ENCODE data around the gene DGKQ. TPM values are rescaled to one million over a fixed set of nuclear protein-coding genes. Genes with fewer than 3 reads are reported as not detected.

The DGKQ gene
- total RNA-seq, 1 experiment from 2014 or later = 11.5 TPM

GRCh38 chr4:965766-966134 is 7.6 kb downstream of the DGKQ start:
- CTCF ChIA-PET = no interaction called here
- TF ChIP-seq CTCF (conservative IDR thresholded peaks at IDR 0.05) = no peak

GRCh38 chr4:965048-965765 is 8.2 kb downstream of the DGKQ start:
- Histone ChIP-seq H3K4me1 (replicated peaks; ENCODE audit: insufficient read depth) (no peaks in the 10 kb centered on the region), H3K4me2 (no peak overlapping the region), H3K36me3 (ENCODE audit: low read depth) (no peaks in the 10 kb centered on the region), H3K27ac (no peak overlapping the region), H3F3A (ENCODE audit: insufficient read depth, low read depth) (no peaks in the 10 kb centered on the region), H3K79me2 (ENCODE audit: low read depth) (no peaks in the 10 kb centered on the region), H3K9me3 (ENCODE audit: insufficient read depth, low read depth) (no peaks in the 10 kb centered on the region), H2AFZ (no peak overlapping the region), H3K9me2 (ENCODE audit: insufficient read depth) (no peaks in the 10 kb centered on the region), H3K27me3 (ENCODE audit: insufficient read depth, low read depth) (no peaks in the 10 kb centered on the region), H3K4me3 (no peak overlapping the region), H4K20me1 (ENCODE audit: insufficient read depth) (no peaks in the 10 kb centered on the region)
- no peak for DNase-seq
- no TSS peak for BruUV-seq (replicated peaks)
- ChIA-PET POLR2A (ENCODE audit: unreplicated experiment) (no interaction called here), CTCF (no interaction called here)
- intact Hi-C loops (cut with micrococcal nuclease; ENCODE audit: unreplicated experiment) = no loop called here
- TF ChIP-seq CTCF (conservative IDR thresholded peaks at IDR 0.05) (no peak), EZH2 (IDR thresholded peaks at IDR 0.05; ENCODE audit: low read depth) (no peak)

More at GRCh38 chr4:965766-966134, 7.6 kb downstream of the DGKQ start:
- Histone ChIP-seq H3K36me3 (ENCODE audit: low read depth) (no peaks in the 10 kb centered on the region), H3K4me3 (no peak overlapping the region), H3K27ac (no peak overlapping the region), H3F3A (ENCODE audit: insufficient read depth, low read depth) (peaks cover 3% of the 10 kb centered on the region; the same call in 1 of the 2 replicates), H2AFZ (no peak overlapping the region), H4K20me1 (ENCODE audit: insufficient read depth) (peaks cover 5% of the 10 kb centered on the region; the same call in 1 of the 2 replicates), H3K9me2 (ENCODE audit: insufficient read depth) (no peaks in the 10 kb centered on the region), H3K79me2 (ENCODE audit: low read depth) (no peaks in the 10 kb centered on the region), H3K9me3 (ENCODE audit: insufficient read depth, low read depth) (no peaks in the 10 kb centered on the region), H3K4me2 (no peak overlapping the region), H3K27me3 (ENCODE audit: insufficient read depth, low read depth) (no peaks in the 10 kb centered on the region), H3K4me1 (replicated peaks; ENCODE audit: insufficient read depth) (no peaks in the 10 kb centered on the region)
- POLR2A ChIA-PET (ENCODE audit: unreplicated experiment) = no interaction called here
- BruUV-seq (replicated peaks) = no TSS peak
- intact Hi-C loops (cut with micrococcal nuclease; ENCODE audit: unreplicated experiment) = no loop called here
- no peak for DNase-seq

- ChIA-PET CTCF (no interaction called here), POLR2A (ENCODE audit: unreplicated experiment) (no interaction called here)
- no peaks in the 10 kb centered on the region for H3F3A ChIP-seq (ENCODE audit: insufficient read depth, low read depth)
- DNase-seq = no peak
- H3K4me1 ChIP-seq (replicated peaks; ENCODE audit: insufficient read depth) = no peaks in the 10 kb centered on the region
- H3K4me2 ChIP-seq = no peak overlapping the region
- H3K79me2 ChIP-seq (ENCODE audit: low read depth) = no peaks in the 10 kb centered on the region
- no peak for TF ChIP-seq EZH2 (IDR thresholded peaks at IDR 0.05; ENCODE audit: low read depth)
- no peak overlapping the region for H3K27ac ChIP-seq
- no peaks in the 10 kb centered on the region for H3K9me3 ChIP-seq (ENCODE audit: insufficient read depth, low read depth)
- BruUV-seq (replicated peaks) = no TSS peak
- H3K27me3 ChIP-seq (ENCODE audit: insufficient read depth, low read depth) = no peaks in the 10 kb centered on the region
- intact Hi-C loops (cut with micrococcal nuclease; ENCODE audit: unreplicated experiment) = no loop called here
- no peak overlapping the region for H2AFZ ChIP-seq
- no peaks in the 10 kb centered on the region for H3K36me3 ChIP-seq (ENCODE audit: low read depth)
- no peaks in the 10 kb centered on the region for H3K9me2 ChIP-seq (ENCODE audit: insufficient read depth)
- H3K4me3 ChIP-seq = no peak overlapping the region
- no peaks in the 10 kb centered on the region for H4K20me1 ChIP-seq (ENCODE audit: insufficient read depth)
Measured at GRCh38 chr4:964346-965025, 8.9 kb downstream of the DGKQ start.

All from PC-9 (cell line).